Brain microvascular endothelial cell (primary cell): ENCODE measurements around the gene STK11IP.
A peak's percentile ranks its signal among the peaks of the same experiment; 100 is the strongest.

Experiments used
- DNase-seq: peaks from one replicate; pipeline ENCODE4 v3.0.0-alpha.2; 2020
- H3K27ac ChIP-seq: fragments of 250-450 bp; sonication (Bioruptor Pico); 2 replicates; pipeline ENCODE4 v1.5.1; 2020; ENCODE audit warnings: mild to moderate bottlenecking, moderate library complexity
- H3K27me3 ChIP-seq: fragments of 250-450 bp; sonication (Bioruptor Pico); replicated peaks from 2 replicates; pipeline ENCODE4 v1.5.1; 2020; ENCODE audit warnings: mild to moderate bottlenecking
- H3K36me3 ChIP-seq: fragments of 250-450 bp; sonication (Bioruptor Pico); replicated peaks from 2 replicates; pipeline ENCODE4 v1.5.1; 2020; ENCODE audit warnings: mild to moderate bottlenecking
- H3K4me3 ChIP-seq: 2 replicates; pipeline ENCODE4 v1.5.1; 2011; ENCODE audit warnings: low read depth, mild to moderate bottlenecking, control low read depth, low read length, moderate library complexity
- in situ Hi-C: cut with HindIII; loops from 2 replicates; pipeline ENCODE4 v1.10.0; 2017; ENCODE audit warnings: low sequenced_read_pairs, low pct_ligation_motif_present
- TF ChIP-seq, protein P1 (sequence below): IDR thresholded peaks from 2 replicates; pipeline ENCODE4 v1.5.1; 2011; ENCODE audit warnings: low read depth, mild to moderate bottlenecking, moderate library complexity, low read length, control low read depth, inconsistent platforms; ENCODE audit errors: missing control alignments

STK11IP gene

DNA sequence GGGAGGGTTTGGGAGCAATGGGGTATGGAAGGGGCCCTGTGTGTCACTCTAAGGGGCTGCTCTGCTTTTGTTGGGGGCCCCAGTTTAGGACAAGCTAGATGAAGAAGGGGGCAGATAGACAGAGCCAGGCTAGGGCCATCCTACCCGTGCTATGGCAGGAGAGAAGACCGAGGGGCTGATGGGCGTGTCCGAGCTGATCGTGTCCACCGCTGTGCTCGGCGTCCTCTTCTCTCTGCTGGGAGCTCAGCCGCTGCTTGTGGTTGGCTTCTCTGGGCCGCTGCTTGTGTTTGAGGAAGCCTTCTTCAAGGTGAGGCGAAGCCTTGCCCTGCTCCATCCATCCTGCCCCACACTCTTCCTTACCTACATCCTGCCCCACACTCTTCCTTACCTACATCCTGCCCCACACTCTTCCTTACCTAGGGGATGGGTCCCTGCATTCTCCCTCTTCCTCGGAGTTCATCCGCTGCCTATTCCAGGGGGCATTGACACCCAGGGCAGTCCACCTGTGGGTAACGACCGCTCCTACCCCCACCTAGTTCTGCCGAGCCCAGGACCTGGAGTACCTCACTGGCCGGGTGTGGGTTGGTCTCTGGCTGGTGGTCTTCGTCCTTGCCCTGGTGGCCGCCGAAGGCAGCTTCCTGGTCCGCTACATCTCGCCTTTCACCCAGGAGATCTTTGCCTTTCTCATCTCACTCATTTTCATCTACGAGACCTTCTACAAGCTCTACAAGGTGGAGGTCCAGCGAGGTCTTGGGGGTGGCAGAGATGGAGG lies 38.7 kb downstream of the STK11IP start:
- no peak for DNase-seq
- Histone ChIP-seq H3K4me3 (no peak overlapping the region), H3K36me3 (no peaks in the 10 kb centered on the region), H3K27me3 (no peaks in the 10 kb centered on the region), H3K27ac (no peak overlapping the region)
- in situ Hi-C loops = no loop called here
- TF ChIP-seq, protein P1, sequence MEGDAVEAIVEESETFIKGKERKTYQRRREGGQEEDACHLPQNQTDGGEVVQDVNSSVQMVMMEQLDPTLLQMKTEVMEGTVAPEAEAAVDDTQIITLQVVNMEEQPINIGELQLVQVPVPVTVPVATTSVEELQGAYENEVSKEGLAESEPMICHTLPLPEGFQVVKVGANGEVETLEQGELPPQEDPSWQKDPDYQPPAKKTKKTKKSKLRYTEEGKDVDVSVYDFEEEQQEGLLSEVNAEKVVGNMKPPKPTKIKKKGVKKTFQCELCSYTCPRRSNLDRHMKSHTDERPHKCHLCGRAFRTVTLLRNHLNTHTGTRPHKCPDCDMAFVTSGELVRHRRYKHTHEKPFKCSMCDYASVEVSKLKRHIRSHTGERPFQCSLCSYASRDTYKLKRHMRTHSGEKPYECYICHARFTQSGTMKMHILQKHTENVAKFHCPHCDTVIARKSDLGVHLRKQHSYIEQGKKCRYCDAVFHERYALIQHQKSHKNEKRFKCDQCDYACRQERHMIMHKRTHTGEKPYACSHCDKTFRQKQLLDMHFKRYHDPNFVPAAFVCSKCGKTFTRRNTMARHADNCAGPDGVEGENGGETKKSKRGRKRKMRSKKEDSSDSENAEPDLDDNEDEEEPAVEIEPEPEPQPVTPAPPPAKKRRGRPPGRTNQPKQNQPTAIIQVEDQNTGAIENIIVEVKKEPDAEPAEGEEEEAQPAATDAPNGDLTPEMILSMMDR = no peak

DNA sequence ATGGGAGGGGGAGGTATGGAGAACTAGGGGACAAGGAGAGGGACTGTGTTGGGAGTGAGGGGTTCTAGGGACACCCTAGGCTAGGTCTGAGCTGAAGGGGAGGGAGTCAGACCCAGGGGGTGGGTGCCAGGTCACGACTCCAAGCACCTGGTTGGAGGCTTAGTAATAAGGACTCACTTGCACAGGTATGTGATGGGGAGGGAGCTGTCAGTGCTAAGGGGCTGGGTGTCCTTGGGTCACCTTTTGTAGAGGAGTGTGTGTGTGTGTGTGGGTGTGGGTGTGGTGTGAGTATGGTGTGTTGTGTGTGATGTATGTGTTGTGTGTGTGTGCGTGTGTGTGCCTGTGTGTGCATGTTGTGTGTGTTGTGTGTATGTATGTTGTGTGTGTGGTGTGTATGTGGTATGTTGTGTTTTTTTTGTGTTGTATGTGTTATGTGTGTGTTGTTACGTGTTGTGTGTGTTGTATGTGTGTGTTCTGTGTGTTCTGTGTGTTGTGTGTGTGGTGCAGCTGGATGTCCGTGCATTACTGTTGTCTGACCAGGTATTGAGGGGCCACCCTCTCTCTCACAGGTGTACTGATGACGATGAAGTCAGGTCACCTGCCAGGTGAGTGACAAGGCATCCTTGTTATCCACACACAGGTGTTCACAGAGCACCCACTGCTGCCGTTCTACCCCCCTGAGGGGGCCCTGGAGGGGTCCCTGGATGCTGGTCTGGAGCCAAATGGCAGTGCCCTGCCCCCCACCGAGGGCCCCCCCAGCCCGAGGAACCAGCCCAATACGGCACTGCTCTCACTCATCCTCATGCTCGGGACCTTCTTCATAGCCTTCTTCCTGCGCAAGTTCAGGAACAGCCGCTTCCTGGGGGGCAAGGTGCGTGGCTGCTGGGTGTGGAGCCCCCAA lies 39.5 kb downstream of the STK11IP start:
- no peaks in the 10 kb centered on the region for H3K27me3 ChIP-seq
- TF ChIP-seq, protein P1 = no peak
- no peak overlapping the region for H3K27ac ChIP-seq
- in situ Hi-C loops = no loop called here
- no peak overlapping the region for H3K4me3 ChIP-seq
- H3K36me3 ChIP-seq = no peaks in the 10 kb centered on the region
- DNase-seq = no peak

DNA sequence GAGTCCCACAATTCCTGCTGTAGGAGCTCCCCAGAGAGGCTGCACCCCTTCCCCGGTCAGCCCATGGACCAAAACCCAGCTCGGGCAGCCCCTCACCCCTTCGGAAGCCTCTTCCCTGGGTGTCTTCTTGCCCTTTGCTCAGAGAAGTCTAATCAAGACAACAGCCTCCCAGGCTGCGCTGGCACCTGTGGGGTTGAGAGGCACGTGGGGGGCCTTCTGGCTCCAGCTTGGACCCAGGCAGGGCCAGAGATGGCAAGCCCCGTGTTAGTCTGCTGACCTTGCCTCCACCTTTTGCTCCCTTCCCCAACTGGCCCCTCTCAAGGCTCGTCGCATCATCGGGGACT lies 40.2 kb downstream of the STK11IP start:
- H3K27me3 ChIP-seq = no peaks in the 10 kb centered on the region
- H3K36me3 ChIP-seq = no peaks in the 10 kb centered on the region
- TF ChIP-seq, protein P1 = no peak
- DNase-seq = no peak
- H3K27ac ChIP-seq = no peak overlapping the region
- in situ Hi-C loops = no loop called here
- no peak overlapping the region for H3K4me3 ChIP-seq

DNA sequence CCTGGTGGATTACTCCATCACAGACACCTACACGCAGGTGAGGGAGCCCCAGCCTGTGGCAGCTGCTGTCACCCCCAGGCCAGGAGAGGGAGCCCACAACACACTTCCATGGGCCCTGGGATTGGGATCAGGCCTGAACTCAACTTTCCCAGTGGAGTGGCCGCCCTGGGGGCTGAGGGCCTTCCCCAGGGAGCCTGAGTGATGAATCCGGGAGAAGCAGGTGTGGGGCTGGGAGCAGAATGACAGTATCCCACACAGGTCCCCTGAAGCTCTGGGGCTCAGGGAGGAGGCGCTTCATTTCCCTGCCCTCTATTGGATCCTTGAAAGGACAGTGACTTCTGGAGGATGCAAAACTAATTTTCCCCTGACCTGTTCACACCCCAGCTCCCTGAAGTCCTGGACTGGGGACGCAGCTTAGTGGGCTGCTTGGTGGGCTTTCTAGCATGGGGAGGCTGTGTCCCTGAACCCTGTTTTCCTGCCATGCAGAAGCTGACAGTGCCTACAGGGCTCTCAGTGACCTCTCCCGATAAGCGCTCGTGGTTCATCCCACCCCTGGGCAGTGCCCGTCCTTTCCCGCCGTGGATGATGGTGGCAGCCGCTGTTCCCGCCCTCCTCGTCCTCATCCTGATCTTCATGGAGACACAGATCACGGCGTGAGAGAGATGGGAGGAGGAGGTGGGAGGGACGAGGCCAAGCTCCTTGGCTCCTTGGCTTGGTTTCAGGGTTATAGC lies 40.7 kb downstream of the STK11IP start:
- Histone ChIP-seq H3K36me3 (no peaks in the 10 kb centered on the region), H3K27me3 (no peaks in the 10 kb centered on the region), H3K4me3 (no peak overlapping the region), H3K27ac (no peak overlapping the region)
- in situ Hi-C loops = no loop called here
- no peak for DNase-seq
- TF ChIP-seq, protein P1 = peak; percentile 37

DNA sequence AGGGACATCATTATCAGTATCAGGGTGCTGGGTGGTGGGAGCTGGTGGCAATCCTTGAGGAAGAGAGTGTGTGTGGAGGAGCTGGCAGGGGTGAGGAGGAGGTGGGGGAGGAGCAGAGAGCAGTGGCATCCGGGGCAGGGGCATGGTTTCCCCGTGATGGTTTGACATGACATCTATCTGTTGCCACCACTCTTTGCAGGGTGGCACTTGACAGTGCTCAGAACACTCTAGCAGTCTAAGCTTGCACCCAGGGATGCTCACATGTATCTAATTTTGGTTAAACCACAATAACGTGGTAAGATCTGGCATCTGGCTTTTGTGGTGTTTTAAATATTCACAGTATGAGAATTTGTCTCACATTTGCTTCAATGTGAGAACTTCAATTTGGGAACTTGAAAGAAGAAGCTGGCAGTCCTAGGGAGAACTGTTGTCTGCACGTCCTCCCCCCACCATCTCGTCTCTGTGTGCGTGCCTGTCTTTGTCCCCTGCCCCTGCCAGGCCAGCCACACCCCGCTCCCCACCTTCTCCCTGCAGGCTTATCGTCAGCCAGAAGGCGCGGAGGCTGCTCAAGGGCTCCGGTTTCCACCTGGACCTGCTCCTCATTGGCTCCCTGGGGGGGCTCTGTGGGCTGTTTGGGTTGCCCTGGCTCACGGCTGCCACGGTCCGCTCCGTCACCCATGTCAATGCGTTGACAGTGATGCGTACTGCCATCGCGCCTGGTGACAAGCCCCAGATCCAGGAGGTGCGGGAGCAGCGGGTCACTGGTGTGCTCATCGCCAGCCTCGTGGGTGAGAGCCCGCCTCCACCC lies 41.5 kb downstream of the STK11IP start:
- DNase-seq = no peak

More for the DNA sequence above, 41.5 kb downstream of the STK11IP start:
- Histone ChIP-seq H3K27me3 (no peaks in the 10 kb centered on the region), H3K36me3 (no peaks in the 10 kb centered on the region), H3K27ac (no peak overlapping the region), H3K4me3 (no peak overlapping the region)
- TF ChIP-seq, protein P1 = no peak
- in situ Hi-C loops = no loop called here
